Astrocyte (in vitro differentiated cells and primary cell): ENCODE results near the gene TRHDE. TPM values are rescaled to one million over a fixed set of nuclear protein-coding genes. Genes with fewer than 3 reads are reported as not detected.

Experiments used
- DNase-seq: peaks from one replicate; pipeline ENCODE4 v3.0.0-alpha.2; 2010; ENCODE audit warnings: low read depth
- FAIRE-seq: peaks from 2 replicates; lab custom pipeline; 2011; peaks lifted over from hg19 to GRCh38; lab: Jason Lieb, UNC
- H2AFZ ChIP-seq: 2 replicates; pipeline ENCODE4 v1.6.0; 2012; ENCODE audit warnings: low read depth, low read length, inconsistent platforms
- H3K27ac ChIP-seq: 2 replicates; pipeline ENCODE4 v1.5.1; 2011; ENCODE audit warnings: low read depth, low read length, inconsistent platforms
- H3K27me3 ChIP-seq: 2 replicates; pipeline ENCODE4 v1.6.0; 2011; ENCODE audit warnings: low read length, inconsistent platforms; ENCODE audit not compliant: insufficient read depth
- H3K36me3 ChIP-seq: 2 replicates; pipeline ENCODE4 v1.5.1; 2011; ENCODE audit warnings: low read length, inconsistent platforms; ENCODE audit not compliant: insufficient read depth
- H3K4me1 ChIP-seq: 2 replicates; pipeline ENCODE4 v1.5.1; 2011; ENCODE audit warnings: low read length, inconsistent platforms; ENCODE audit not compliant: insufficient read depth
- H3K4me2 ChIP-seq: 2 replicates; pipeline ENCODE4 v1.6.0; 2012; ENCODE audit warnings: low read length, inconsistent platforms
- H3K4me3 ChIP-seq: 2 replicates; pipeline ENCODE4 v1.5.1; 2011; ENCODE audit warnings: low read depth, mild to moderate bottlenecking, low read length, inconsistent platforms; ENCODE audit not compliant: insufficient read depth
- H3K79me2 ChIP-seq: 2 replicates; pipeline ENCODE4 v1.6.0; 2012; ENCODE audit warnings: mild to moderate bottlenecking, low read length, inconsistent platforms; ENCODE audit not compliant: insufficient read depth
- H3K9ac ChIP-seq: 2 replicates; pipeline ENCODE4 v1.6.0; 2012; ENCODE audit warnings: mild to moderate bottlenecking, low read length, inconsistent platforms
- H3K9me3 ChIP-seq: 2 replicates; pipeline ENCODE4 v1.5.1; 2012; ENCODE audit warnings: low read depth, mild to moderate bottlenecking, low read length, inconsistent platforms; ENCODE audit not compliant: insufficient read depth
- H4K20me1 ChIP-seq: 2 replicates; pipeline ENCODE4 v1.6.0; 2012; ENCODE audit warnings: low read length, inconsistent platforms; ENCODE audit not compliant: insufficient read depth
- H3K27ac Mint-ChIP-seq: one replicate; pipeline ENCODE4 v1.8.0; 2021; ENCODE audit warnings: mild to moderate bottlenecking, mixed read lengths; ENCODE audit not compliant: unreplicated experiment
- H3K27me3 Mint-ChIP-seq: one replicate; pipeline ENCODE4 v1.8.0; 2021; ENCODE audit warnings: low read depth, mixed read lengths; ENCODE audit not compliant: unreplicated experiment
- H3K36me3 Mint-ChIP-seq: one replicate; pipeline ENCODE4 v1.8.0; 2021; ENCODE audit warnings: low read depth, mixed read lengths; ENCODE audit not compliant: unreplicated experiment
- H3K4me1 Mint-ChIP-seq: one replicate; pipeline ENCODE4 v1.8.0; 2021; ENCODE audit warnings: low read depth, mixed read lengths; ENCODE audit not compliant: unreplicated experiment
- H3K4me3 Mint-ChIP-seq: one replicate; pipeline ENCODE4 v1.8.0; 2021; ENCODE audit warnings: mild to moderate bottlenecking, moderate library complexity, mixed read lengths; ENCODE audit not compliant: unreplicated experiment
- H3K9me3 Mint-ChIP-seq: one replicate; pipeline ENCODE4 v1.8.0; 2021; ENCODE audit warnings: mild to moderate bottlenecking, mixed read lengths; ENCODE audit not compliant: unreplicated experiment
- EZH2 ChIP-seq: IDR thresholded peaks from 2 replicates; pipeline ENCODE4 v1.6.1; 2012; ENCODE audit warnings: mild to moderate bottlenecking, low read length, inconsistent platforms; ENCODE audit not compliant: insufficient read depth
- total RNA-seq: library from RNA; stranded (reverse); gene quantifications from 2 replicates; pipeline ENCODE4 v1.2.1, GENCODE V29; 2021
- TF ChIP-seq, protein P1 (sequence below): IDR thresholded peaks from 2 replicates; pipeline ENCODE4 v1.5.1; 2011; ENCODE audit warnings: low read depth, mild to moderate bottlenecking, inconsistent platforms, low read length, moderate library complexity; ENCODE audit not compliant: insufficient read depth

Gene TRHDE
- total RNA-seq, 1 donor from 2014 or later = 1.4 TPM

DNA sequence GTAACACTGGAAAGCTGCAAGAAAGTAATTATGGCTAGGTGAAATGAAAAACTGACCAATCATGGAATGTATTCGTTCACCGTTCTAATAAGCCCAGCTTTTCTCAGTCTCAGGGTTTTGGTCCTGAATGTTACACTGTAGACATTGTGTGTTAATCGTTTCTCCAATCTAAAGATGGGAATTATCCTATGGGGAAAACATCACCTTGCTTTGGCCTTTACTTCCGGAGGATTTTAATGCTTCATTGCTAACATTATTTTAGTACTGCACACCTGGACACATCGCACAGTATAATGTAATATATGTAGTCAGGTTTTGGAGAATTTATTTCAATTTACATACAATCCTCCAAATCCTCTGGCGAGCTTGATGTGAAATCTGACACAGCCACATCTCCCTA is 1.2 kb upstream of the TRHDE start:
- Histone ChIP-seq H3K79me2 (peaks cover 98% of the 10 kb centered on the region), H3K27ac (peak overlapping the region; percentile 75), H3K4me2 (peak overlapping the region; percentile 96), H3K9ac (peak overlapping the region; percentile 89), H3K4me3 (peak overlapping the region; percentile 94), H3K36me3 (no peaks in the 10 kb centered on the region), H3K9me3 (no peaks in the 10 kb centered on the region), H3K27me3 (no peaks in the 10 kb centered on the region), H3K4me1 (no peaks in the 10 kb centered on the region), H4K20me1 (no peaks in the 10 kb centered on the region), H2AFZ (peak overlapping the region; percentile 89)
- H3K36me3 Mint-ChIP-seq = no peaks in the 10 kb centered on the region
- H3K4me1 Mint-ChIP-seq = no peaks in the 10 kb centered on the region
- DNase-seq (no peak), FAIRE-seq (no peak)
- no peak overlapping the region for H3K27ac Mint-ChIP-seq
- TF ChIP-seq, protein P1, sequence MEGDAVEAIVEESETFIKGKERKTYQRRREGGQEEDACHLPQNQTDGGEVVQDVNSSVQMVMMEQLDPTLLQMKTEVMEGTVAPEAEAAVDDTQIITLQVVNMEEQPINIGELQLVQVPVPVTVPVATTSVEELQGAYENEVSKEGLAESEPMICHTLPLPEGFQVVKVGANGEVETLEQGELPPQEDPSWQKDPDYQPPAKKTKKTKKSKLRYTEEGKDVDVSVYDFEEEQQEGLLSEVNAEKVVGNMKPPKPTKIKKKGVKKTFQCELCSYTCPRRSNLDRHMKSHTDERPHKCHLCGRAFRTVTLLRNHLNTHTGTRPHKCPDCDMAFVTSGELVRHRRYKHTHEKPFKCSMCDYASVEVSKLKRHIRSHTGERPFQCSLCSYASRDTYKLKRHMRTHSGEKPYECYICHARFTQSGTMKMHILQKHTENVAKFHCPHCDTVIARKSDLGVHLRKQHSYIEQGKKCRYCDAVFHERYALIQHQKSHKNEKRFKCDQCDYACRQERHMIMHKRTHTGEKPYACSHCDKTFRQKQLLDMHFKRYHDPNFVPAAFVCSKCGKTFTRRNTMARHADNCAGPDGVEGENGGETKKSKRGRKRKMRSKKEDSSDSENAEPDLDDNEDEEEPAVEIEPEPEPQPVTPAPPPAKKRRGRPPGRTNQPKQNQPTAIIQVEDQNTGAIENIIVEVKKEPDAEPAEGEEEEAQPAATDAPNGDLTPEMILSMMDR = no peak
- no peak for TF ChIP-seq EZH2
- H3K9me3 Mint-ChIP-seq = no peaks in the 10 kb centered on the region
- peaks cover 33% of the 10 kb centered on the region for H3K27me3 Mint-ChIP-seq
- H3K4me3 Mint-ChIP-seq = peak overlapping the region; percentile 93

DNA sequence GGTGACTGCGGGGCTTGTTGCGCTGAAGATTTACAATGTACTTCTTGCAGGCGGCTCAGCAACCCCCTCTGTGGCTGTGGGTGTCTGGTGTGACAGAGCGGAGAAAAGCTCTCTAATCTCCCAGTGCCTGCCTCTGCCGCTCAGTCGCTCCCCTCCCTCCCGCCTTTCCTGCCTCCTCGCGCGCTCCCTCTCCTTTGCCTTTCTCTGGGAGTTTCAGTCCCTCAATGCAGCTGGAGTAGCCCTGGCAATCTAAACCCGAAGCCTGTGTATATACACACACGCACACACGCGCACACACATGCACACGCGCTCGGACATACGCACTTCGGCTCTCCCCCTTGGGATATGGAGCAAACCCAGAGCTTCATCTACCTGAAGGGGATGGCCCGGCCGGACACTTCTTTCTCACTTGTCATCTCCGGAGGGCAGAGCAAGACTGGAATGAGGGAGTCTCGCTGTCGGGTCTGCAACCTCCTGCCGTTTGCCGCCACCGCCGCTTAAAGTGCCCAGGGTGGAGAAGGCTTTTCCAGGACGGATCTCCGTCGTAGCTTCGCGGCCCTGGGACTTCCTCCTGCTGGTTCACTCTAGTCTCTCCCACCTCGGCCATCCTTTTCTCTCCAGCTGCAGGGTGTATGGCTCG is 599 bp upstream of the TRHDE start:
- peaks cover 98% of the 10 kb centered on the region for H3K79me2 ChIP-seq
- no peak for FAIRE-seq
- H3K4me3 Mint-ChIP-seq = peak overlapping the region; percentile 93

More for the DNA sequence above, 599 bp upstream of the TRHDE start:
- DNase-seq = no peak
- TF ChIP-seq, protein P1 = no peak
- Mint-ChIP-seq H3K4me1 (no peaks in the 10 kb centered on the region), H3K27me3 (peaks cover 35% of the 10 kb centered on the region), H3K27ac (peak overlapping the region; percentile 18), H3K36me3 (no peaks in the 10 kb centered on the region), H3K9me3 (no peaks in the 10 kb centered on the region)
- Histone ChIP-seq H3K9ac (peak overlapping the region; percentile 89), H3K4me2 (peak overlapping the region; percentile 96), H2AFZ (peak overlapping the region; percentile 89), H4K20me1 (no peaks in the 10 kb centered on the region), H3K4me3 (peak overlapping the region; percentile 94), H3K36me3 (no peaks in the 10 kb centered on the region), H3K4me1 (no peaks in the 10 kb centered on the region), H3K27ac (peak overlapping the region; percentile 75), H3K9me3 (no peaks in the 10 kb centered on the region), H3K27me3 (no peaks in the 10 kb centered on the region)
